Central memory CD4-positive, alpha-beta T cell (primary cell): Measurements from ENCODE around the gene PCIF1.

Source experiments
- DNase-seq: peaks from one replicate; pipeline ENCODE4 v3.0.0; 2022

PCIF1 gene

GRCh38 chr20:45904583-45905504, 29.6 kb upstream of the PCIF1 start:
- no peak for DNase-seq

- DNase-seq: no peak
Measured at GRCh38 chr20:45905505-45906079, 28.9 kb upstream of the PCIF1 start.

- no peak for DNase-seq
Measured at GRCh38 chr20:45907219-45907948, 27.1 kb upstream of the PCIF1 start.

- no peak for DNase-seq
Measured at GRCh38 chr20:45908084-45908483, 26.4 kb upstream of the PCIF1 start.

GRCh38 chr20:45909336-45909808, 25.1 kb upstream of the PCIF1 start:
- DNase-seq: no peak

- no peak for DNase-seq
Measured at GRCh38 chr20:45909817-45910669, 24.4 kb upstream of the PCIF1 start.

- peak; percentile 74 for DNase-seq
Measured at GRCh38 chr20:45910670-45911485, 23.6 kb upstream of the PCIF1 start.

GRCh38 chr20:45911486-45912343, 22.8 kb upstream of the PCIF1 start, which contains the start of gene PLTP:
Gene PLTP (minus strand): TSS chr20:45912155. CDS start chr20:45911452, 703 bp downstream.
- DNase-seq: peak; percentile 32

- DNase-seq: no peak
Measured at GRCh38 chr20:45912344-45912682, 22.2 kb upstream of the PCIF1 start.

GRCh38 chr20:45913116-45913515, 21.4 kb upstream of the PCIF1 start:
- no peak for DNase-seq

- DNase-seq: no peak
Measured at GRCh38 chr20:45917790-45918141, 16.7 kb upstream of the PCIF1 start.

- no peak for DNase-seq
Measured at GRCh38 chr20:45918182-45918737, 16.2 kb upstream of the PCIF1 start.

GRCh38 chr20:45918779-45919537, 15.5 kb upstream of the PCIF1 start:
- DNase-seq: no peak

GRCh38 chr20:45919542-45920399, 14.7 kb upstream of the PCIF1 start:
- no peak for DNase-seq

- no peak for DNase-seq
Measured at GRCh38 chr20:45920462-45921336, 13.8 kb upstream of the PCIF1 start.

GRCh38 chr20:45921337-45922189, 12.9 kb upstream of the PCIF1 start:
- no peak for DNase-seq
